ENCODE results near the gene BAIAP2L2.

BAIAP2L2 gene

DNA sequence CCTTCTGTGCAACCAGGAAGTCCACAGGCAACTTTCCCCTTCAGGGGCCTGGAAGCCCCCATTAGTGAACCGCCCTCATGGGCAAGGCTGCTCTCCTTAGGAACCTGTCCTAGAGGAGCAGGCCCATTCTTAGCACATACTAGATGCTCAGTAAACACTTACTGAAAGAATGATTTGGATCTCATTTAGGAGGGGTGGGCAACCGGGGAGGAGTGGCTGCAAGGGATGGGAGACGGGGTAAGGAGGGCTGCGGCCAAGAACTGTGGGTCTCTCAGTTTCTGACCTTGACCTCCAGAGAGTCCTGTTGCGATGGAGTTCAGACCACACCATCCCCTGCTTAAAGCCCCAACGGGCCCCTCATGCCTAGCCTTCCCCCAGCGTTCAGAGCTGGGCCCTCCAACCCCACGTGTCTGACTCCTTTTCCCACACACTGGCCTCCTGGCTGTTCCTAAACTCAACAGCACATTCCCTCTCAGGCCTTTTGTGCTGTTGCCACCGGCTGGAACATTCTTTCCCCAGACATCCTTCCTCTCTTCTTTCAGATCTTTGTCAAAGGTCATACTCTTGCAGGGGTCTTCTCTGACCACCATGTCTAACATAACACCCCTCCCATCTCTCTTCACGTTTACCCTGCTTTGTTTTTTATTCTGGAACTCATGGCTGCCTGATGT is 74.0 kb downstream of the BAIAP2L2 start:
- no peak for DNase-seq

DNA sequence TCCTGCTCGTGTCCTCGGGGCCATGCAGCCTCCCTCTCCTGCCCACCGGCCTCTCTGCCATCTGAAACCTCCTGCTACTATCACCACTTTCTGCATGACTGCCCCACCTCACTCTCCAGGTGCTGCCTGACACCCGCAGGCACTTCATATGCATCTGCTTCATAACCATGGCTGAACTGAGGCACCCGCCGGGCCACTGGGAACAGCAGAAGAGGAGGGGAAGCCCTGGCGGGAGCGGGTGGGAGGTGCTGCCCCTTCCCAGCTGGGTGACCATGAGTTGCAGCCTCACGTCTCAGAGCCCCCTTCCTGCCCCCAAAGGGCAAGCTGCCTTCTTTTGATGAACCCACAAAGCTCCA is 75.0 kb downstream of the BAIAP2L2 start:
- no peak for DNase-seq

Measured in NCI-H82 (cell line).